Endothelial cell of umbilical vein (primary cell): ENCODE results near the gene SMIM10. TPM values are rescaled to one million over a fixed set of nuclear protein-coding genes. Genes with fewer than 3 reads are reported as not detected.
"Not testable (repeated sequence)": the region's sequence is repeated elsewhere in the genome, so short reads cannot be mapped to it uniquely, and the experiment has no call there.

Source experiments
- BruUV-seq: library from RNA; stranded (reverse); fragments of 400-500 nt; replicated peaks from 2 replicates; lab custom pipeline; 2021; lab: Mats Ljungman, UMichigan
- CTCF ChIA-PET: fragments of 300-600, 350-600 bp; sonication (Branson Sonifier 250); formaldehyde crosslinking; loops from one replicate; lab custom pipeline; 2021; ENCODE audit warnings: antibody characterized with exemption, inconsistent platforms; lab: Charles Lee
- POLR2A ChIA-PET: fragments of 300-600, 350-600 bp; sonication (Branson Sonifier 250); formaldehyde crosslinking; loops from one replicate; lab custom pipeline; 2021; ENCODE audit warnings: antibody characterized with exemption, inconsistent platforms; lab: Charles Lee
- DNase-seq: peaks from one replicate; pipeline ENCODE4 v3.0.0-alpha.2; 2011; ENCODE audit warnings: low read depth, low spot score
- FAIRE-seq: peaks from 2 replicates; lab custom pipeline; 2011; peaks lifted over from hg19 to GRCh38; lab: Jason Lieb, UNC
- H2AFZ ChIP-seq: 2 replicates; pipeline ENCODE4 v1.6.0; 2012; ENCODE audit warnings: low read depth, low read length, control low read depth, inconsistent platforms
- H3K27ac ChIP-seq: 2 replicates; pipeline ENCODE4 v1.5.1; 2011; ENCODE audit warnings: low read depth, mild to moderate bottlenecking, control low read depth, low read length, moderate library complexity; ENCODE audit not compliant: insufficient read depth
- H3K27me3 ChIP-seq, 2 experiments: 2 replicates each; pipeline versions ENCODE4 v1.6.0 to v1.6.1; 2011; ENCODE audit warnings: low read length in 2 of 2, mixed read lengths in 1 of 2; ENCODE audit not compliant: control insufficient read depth in 2 of 2, insufficient read depth in 2 of 2
- H3K36me3 ChIP-seq, 2 experiments: 2 replicates in 1 of 2; 3 replicates in 1 of 2; pipeline ENCODE4 v1.5.1; 2011; ENCODE audit warnings: low read length in 2 of 2, mild to moderate bottlenecking in 1 of 2, moderate library complexity in 1 of 2; ENCODE audit not compliant: control insufficient read depth in 2 of 2, insufficient read depth in 2 of 2; ENCODE audit errors: extremely low read depth in 1 of 2
- H3K4me1 ChIP-seq: 3 replicates; pipeline ENCODE4 v1.5.1; 2011; ENCODE audit warnings: mild to moderate bottlenecking, low read length; ENCODE audit not compliant: control insufficient read depth, insufficient read depth; ENCODE audit errors: extremely low read depth
- H3K4me2 ChIP-seq: 2 replicates; pipeline ENCODE4 v1.6.1; 2011; ENCODE audit warnings: low read length, control low read depth, mixed read lengths; ENCODE audit not compliant: insufficient read depth
- H3K4me3 ChIP-seq, 3 experiments: fragments of 200-600 bp in 1 of 3; sonication (generic), shearing (Covaris generic) in 1 of 3; replicated peaks in 1 of 3; 2 replicates each; pipeline ENCODE4 v1.5.1; 2011 to 2016; ENCODE audit warnings: control low read depth in 3 of 3, low read length in 3 of 3, mild to moderate bottlenecking in 2 of 3, inconsistent platforms in 1 of 3, low read depth in 1 of 3, moderate library complexity in 1 of 3; ENCODE audit not compliant: insufficient read depth in 1 of 3
- H3K79me2 ChIP-seq: 2 replicates; pipeline ENCODE4 v1.6.0; 2012; ENCODE audit warnings: low read length, inconsistent platforms; ENCODE audit not compliant: control insufficient read depth, insufficient read depth
- H3K9ac ChIP-seq: replicated peaks from 2 replicates; pipeline ENCODE3; 2011; ENCODE audit warnings: low read length, control low read depth; ENCODE audit not compliant: insufficient read depth; ENCODE audit errors: extremely low read depth
- H3K9me1 ChIP-seq: replicated peaks from 3 replicates; pipeline ENCODE4 v1.6.0; 2011; ENCODE audit warnings: mild to moderate bottlenecking, low read length; ENCODE audit not compliant: control insufficient read depth, insufficient read depth; ENCODE audit errors: extremely low read depth
- H3K9me3 ChIP-seq: replicated peaks from 2 replicates; pipeline ENCODE4 v1.5.1; 2012; ENCODE audit warnings: low read length, inconsistent platforms; ENCODE audit not compliant: control insufficient read depth, insufficient read depth
- H4K20me1 ChIP-seq: replicated peaks from 2 replicates; pipeline ENCODE3; 2011; ENCODE audit warnings: mild to moderate bottlenecking, low read length; ENCODE audit not compliant: control insufficient read depth, insufficient read depth; ENCODE audit errors: extremely low read depth
- CTCF ChIP-seq, 2 donors: IDR thresholded peaks; 1 replicate in 1 of 2; 2 replicates in 1 of 2; pipeline ENCODE4 v1.5.1; 2011; ENCODE audit warnings: low read length in 2 of 2, mild to moderate bottlenecking in 2 of 2, moderate library complexity in 2 of 2, control low read depth in 1 of 2, inconsistent platforms in 1 of 2, low read depth in 1 of 2; ENCODE audit not compliant: insufficient read depth in 1 of 2; ENCODE audit errors: extremely low read depth in 1 of 2
- EZH2 ChIP-seq: IDR thresholded peaks from 2 replicates; pipeline ENCODE4 v1.6.1; 2012; ENCODE audit warnings: borderline replicate concordance, low read depth, mild to moderate bottlenecking, moderate library complexity, low read length, inconsistent platforms; ENCODE audit not compliant: severe bottlenecking
- FOS ChIP-seq: IDR thresholded peaks from 2 replicates; pipeline ENCODE4 v1.6.1; 2011; ENCODE audit warnings: mild to moderate bottlenecking, low read length, moderate library complexity, borderline replicate concordance; ENCODE audit not compliant: insufficient read depth
- GATA2 ChIP-seq: IDR thresholded peaks from 2 replicates; pipeline ENCODE4 v1.7.0; 2011; ENCODE audit warnings: low read depth, mild to moderate bottlenecking, moderate library complexity, mixed read lengths, low read length; ENCODE audit not compliant: insufficient read length, insufficient read depth
- JUN ChIP-seq: IDR thresholded peaks from 2 replicates; pipeline ENCODE4 v1.6.1; 2011; ENCODE audit warnings: borderline replicate concordance, low read depth; ENCODE audit not compliant: insufficient read length, insufficient read depth
- MYC ChIP-seq: IDR thresholded peaks from one replicate; pipeline ENCODE4 v1.6.1; 2011; ENCODE audit warnings: mild to moderate bottlenecking, low read depth, low read length
- POLR2A ChIP-seq: IDR thresholded peaks from 2 replicates; pipeline ENCODE4 v1.6.1; 2012; ENCODE audit warnings: low read depth, mild to moderate bottlenecking, control low read depth, low read length
- POLR2AphosphoS5 ChIP-seq: IDR thresholded peaks from 2 replicates; pipeline ENCODE4 v1.6.1; 2012; ENCODE audit warnings: low read depth, mild to moderate bottlenecking, control low read depth, low read length, moderate library complexity; ENCODE audit not compliant: insufficient read depth
- dilution Hi-C: fragments of 300-500 bp; cut with MboI; formaldehyde crosslinking; loops from one replicate; pipeline ENCODE4 v1.15.0; 2019; ENCODE audit warnings: low sequenced_read_pairs; ENCODE audit not compliant: extremely low pct_ligation_motif_present
- intact Hi-C: fragments of 100-400 bp; cut with micrococcal nuclease; formaldehyde crosslinking; loops from one replicate; pipeline ENCODE4 v1.10.0; 2022
- polyA plus RNA-seq, 4 experiments: library from polyadenylated mRNA; depleted of rRNA in 3 of 4; stranded (reverse) in 3 of 4; unstranded in 1 of 4; fragments of >200 nt; gene quantifications; 2 replicates each; pipeline versions ENCODE4 v1.2.1 to v1.2.3, GENCODE V29; 2011 to 2012; ENCODE audit warnings: missing spikeins in 1 of 4
- total RNA-seq: library from RNA; stranded (reverse); gene quantifications from 2 replicates; pipeline ENCODE4 v1.2.3, GENCODE V29; 2021
- TF ChIP-seq, protein P1 (sequence below): IDR thresholded peaks from 2 replicates; pipeline ENCODE4 v1.6.1; 2011; ENCODE audit not compliant: insufficient read depth, insufficient read length

SMIM10 gene
- total and polyA plus RNA-seq, 2 donors (not counting 3 experiments of a cell fraction or from before 2014, with no cell fraction given) = 2.0 to 2.7 TPM

DNA sequence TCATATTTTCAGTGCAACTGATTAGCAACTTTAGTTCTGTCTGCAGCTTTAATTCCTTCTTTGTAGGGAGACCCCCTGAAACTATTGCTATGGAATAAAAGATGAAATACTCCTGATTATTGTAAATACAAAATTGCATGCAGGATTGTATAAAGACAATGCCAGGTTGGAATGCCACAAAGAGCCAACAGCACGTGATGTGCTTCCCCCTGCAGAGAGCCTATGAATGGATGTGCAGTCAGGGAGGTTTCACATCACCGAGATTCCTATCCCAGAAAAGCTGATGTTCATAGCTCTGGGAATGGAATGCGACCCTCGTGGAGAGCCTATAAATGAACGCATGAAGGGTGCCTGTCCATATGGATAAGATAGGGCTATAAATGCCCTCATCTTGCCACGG lies 33.0 kb downstream of the SMIM10 start:
- CTCF ChIA-PET, DNase-seq, FAIRE-seq, H3K9me1 ChIP-seq, H3K79me2 ChIP-seq, H3K27ac ChIP-seq, BruUV-seq, POLR2A ChIA-PET, H3K27me3 ChIP-seq, H4K20me1 ChIP-seq, H3K4me1 ChIP-seq, H3K4me3 ChIP-seq, H3K9me3 ChIP-seq, H3K9ac ChIP-seq, H3K4me2 ChIP-seq, H3K36me3 ChIP-seq, dilution Hi-C loops, H2AFZ ChIP-seq: not testable (repeated sequence)
- intact Hi-C loops = loop anchor here (10.0 kb wide), 1 partner anchor 219 kb away; a partner anchor contains a TSS

GRCh38 chrX:135024526-135024925 lies 33.7 kb downstream of the SMIM10 start:
- H3K4me1 ChIP-seq = peaks cover 5% of the 10 kb centered on the region
- H3K27ac ChIP-seq = no peak overlapping the region
- FAIRE-seq (no peak), DNase-seq (no peak)
- H2AFZ ChIP-seq = no peak overlapping the region
- no TSS peak for BruUV-seq
- H3K4me3 ChIP-seq = no peak overlapping the region
- ChIA-PET POLR2A (no interaction called here), CTCF (no interaction called here)
- dilution Hi-C loops = no loop called here
- H3K9me3 ChIP-seq = no peaks in the 10 kb centered on the region
- H4K20me1 ChIP-seq = no peaks in the 10 kb centered on the region
- H3K27me3 ChIP-seq = no peaks in the 10 kb centered on the region
- H3K9ac ChIP-seq = no peak overlapping the region
- intact Hi-C loops = loop anchor here (10.0 kb wide), 1 partner anchor 220 kb away; a partner anchor contains a TSS
- no peaks in the 10 kb centered on the region for H3K79me2 ChIP-seq
- TF ChIP-seq POLR2AphosphoS5 (no peak), CTCF (IDR thresholded peaks at IDR 0.05; ENCODE audit: extremely low read depth in 1 of 2, insufficient read depth in 1 of 2, low read depth in 1 of 2, low read length in 2 of 2) (no peak), MYC (no peak), JUN (no peak), GATA2 (no peak), EZH2 (no peak), FOS (no peak), POLR2A (no peak)
- TF ChIP-seq, protein P1, sequence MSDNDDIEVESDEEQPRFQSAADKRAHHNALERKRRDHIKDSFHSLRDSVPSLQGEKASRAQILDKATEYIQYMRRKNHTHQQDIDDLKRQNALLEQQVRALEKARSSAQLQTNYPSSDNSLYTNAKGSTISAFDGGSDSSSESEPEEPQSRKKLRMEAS = no peak
- H3K9me1 ChIP-seq = no peaks in the 10 kb centered on the region
- H3K36me3 ChIP-seq = no peaks in the 10 kb centered on the region
- no peak overlapping the region for H3K4me2 ChIP-seq
